ENCODE data around the gene LRRC75A. TPM values are rescaled to one million over a fixed set of nuclear protein-coding genes. Genes with fewer than 3 reads are reported as not detected.
"Not testable (repeated sequence)": the region's sequence is repeated elsewhere in the genome, so short reads cannot be mapped to it uniquely, and the experiment has no call there.

LRRC75A gene
- total RNA-seq, 6 experiments from 2014 or later = 0.14 to 0.57 (median 0.27) TPM

DNA sequence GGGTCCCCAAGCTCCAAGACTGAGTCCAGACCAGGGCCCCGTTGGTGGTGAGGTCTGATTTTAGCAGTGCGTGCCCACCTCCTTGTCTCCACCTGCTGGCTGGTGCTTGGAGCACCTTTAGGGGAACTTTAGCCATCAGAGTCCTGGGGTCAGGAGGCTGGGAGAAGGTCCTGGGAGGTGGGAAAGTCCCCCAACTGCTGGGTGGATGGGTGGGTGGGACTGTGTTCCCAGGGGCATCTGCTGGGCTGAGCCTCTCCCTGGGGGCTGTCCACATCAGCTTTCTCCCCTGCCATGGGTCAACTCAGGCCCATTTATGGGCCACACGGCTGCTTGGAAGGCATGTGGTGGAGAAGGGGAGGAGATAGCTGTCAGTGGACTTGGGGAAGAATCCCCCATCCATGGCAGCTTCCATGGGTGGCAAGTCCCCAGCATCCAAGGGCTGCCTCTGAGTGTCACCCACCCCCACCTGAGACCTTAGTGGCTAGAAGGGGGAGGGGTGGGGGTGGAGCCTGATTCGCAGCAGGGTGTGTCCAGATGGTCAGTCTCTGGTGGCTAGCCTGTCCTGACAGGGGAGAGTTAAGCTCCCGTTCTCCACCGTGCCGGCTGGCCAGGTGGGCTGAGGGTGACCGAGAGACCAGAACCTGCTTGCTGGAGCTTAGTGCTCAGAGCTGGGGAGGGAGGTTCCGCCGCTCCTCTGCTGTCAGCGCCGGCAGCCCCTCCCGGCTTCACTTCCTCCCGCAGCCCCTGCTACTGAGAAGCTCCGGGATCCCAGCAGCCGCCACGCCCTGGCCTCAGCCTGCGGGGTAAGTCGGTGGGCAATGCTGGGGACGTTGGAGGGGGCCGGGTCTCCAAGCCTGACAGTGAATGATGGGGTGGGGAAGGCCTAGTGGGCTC is 76.7 kb downstream of the LRRC75A start, which contains the start of gene TRPV2:
Gene TRPV2 (plus strand): TSS at position 541 of the 894 bp plus-strand sequence. CDS start 2,098 bp downstream, outside the sequence.
- TF ChIP-seq, protein P1, sequence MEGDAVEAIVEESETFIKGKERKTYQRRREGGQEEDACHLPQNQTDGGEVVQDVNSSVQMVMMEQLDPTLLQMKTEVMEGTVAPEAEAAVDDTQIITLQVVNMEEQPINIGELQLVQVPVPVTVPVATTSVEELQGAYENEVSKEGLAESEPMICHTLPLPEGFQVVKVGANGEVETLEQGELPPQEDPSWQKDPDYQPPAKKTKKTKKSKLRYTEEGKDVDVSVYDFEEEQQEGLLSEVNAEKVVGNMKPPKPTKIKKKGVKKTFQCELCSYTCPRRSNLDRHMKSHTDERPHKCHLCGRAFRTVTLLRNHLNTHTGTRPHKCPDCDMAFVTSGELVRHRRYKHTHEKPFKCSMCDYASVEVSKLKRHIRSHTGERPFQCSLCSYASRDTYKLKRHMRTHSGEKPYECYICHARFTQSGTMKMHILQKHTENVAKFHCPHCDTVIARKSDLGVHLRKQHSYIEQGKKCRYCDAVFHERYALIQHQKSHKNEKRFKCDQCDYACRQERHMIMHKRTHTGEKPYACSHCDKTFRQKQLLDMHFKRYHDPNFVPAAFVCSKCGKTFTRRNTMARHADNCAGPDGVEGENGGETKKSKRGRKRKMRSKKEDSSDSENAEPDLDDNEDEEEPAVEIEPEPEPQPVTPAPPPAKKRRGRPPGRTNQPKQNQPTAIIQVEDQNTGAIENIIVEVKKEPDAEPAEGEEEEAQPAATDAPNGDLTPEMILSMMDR (IDR thresholded peaks at IDR 0.05) = peak; percentile 50
- H3K27me3 Mint-ChIP-seq (ENCODE audit: insufficient read depth) = no peaks in the 10 kb centered on the region; the same call in 1 of the 2 replicates
- peak within 1 kb of the TSS; percentile 67 for H3K4me3 Mint-ChIP-seq
- no peak for DNase-seq
- H3K4me1 Mint-ChIP-seq (ENCODE audit: low read depth) = peaks cover 26% of the 10 kb centered on the region
- no peaks in the 10 kb centered on the region for H3K9me3 Mint-ChIP-seq
- H3K36me3 Mint-ChIP-seq (ENCODE audit: low read depth) = no peaks in the 10 kb centered on the region
- no peak within 1 kb of the TSS for H3K27ac Mint-ChIP-seq

DNA sequence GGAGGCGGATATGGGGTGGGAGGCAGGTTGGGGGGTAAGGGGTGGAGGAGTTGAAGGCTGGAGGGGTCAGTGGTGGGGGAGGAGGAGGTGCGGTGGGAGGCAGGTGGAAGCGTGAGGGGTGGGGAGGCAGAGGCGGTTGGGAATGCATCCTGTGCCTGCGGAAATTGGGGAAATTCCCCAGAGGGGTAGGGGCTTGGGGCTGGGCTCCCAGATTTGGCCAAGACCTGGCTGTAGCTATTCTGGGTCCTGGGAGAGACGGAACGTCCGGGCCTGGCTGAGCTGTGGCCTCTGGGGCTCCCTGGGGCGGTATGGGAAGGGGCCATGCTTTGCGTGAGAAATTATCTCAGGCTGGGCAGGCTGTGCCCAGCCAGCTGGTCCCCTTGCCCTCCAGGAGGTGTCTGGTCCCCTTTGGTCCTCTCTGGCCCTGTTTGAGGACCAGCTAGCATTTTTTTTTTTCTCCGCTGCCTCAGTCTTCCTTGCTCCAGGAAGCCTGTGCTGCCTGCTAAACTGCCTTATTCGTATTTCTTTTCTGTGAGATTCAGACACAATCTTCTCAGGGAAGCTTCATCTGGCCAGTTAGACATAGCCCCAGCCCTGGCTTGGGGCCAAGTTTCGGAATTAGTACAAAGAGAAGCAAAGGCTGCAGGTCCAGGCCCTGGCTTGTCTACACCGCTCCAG is 83.9 kb downstream of the LRRC75A start:
- peaks cover 2% of the 10 kb centered on the region; the same call in 1 of the 2 replicates for H3K27me3 Mint-ChIP-seq (ENCODE audit: insufficient read depth)
- H3K4me3 Mint-ChIP-seq = peak overlapping the region; percentile 52; the same call in 1 of the 2 replicates
- H3K9me3 Mint-ChIP-seq = no peaks in the 10 kb centered on the region
- H3K36me3 Mint-ChIP-seq (ENCODE audit: low read depth) = no peaks in the 10 kb centered on the region
- no peak for DNase-seq
- no peak overlapping the region for H3K27ac Mint-ChIP-seq
- TF ChIP-seq, protein P1 (IDR thresholded peaks at IDR 0.05) = no peak
- H3K4me1 Mint-ChIP-seq (ENCODE audit: low read depth) = peaks cover 14% of the 10 kb centered on the region; the same call in 1 of the 2 replicates

DNA sequence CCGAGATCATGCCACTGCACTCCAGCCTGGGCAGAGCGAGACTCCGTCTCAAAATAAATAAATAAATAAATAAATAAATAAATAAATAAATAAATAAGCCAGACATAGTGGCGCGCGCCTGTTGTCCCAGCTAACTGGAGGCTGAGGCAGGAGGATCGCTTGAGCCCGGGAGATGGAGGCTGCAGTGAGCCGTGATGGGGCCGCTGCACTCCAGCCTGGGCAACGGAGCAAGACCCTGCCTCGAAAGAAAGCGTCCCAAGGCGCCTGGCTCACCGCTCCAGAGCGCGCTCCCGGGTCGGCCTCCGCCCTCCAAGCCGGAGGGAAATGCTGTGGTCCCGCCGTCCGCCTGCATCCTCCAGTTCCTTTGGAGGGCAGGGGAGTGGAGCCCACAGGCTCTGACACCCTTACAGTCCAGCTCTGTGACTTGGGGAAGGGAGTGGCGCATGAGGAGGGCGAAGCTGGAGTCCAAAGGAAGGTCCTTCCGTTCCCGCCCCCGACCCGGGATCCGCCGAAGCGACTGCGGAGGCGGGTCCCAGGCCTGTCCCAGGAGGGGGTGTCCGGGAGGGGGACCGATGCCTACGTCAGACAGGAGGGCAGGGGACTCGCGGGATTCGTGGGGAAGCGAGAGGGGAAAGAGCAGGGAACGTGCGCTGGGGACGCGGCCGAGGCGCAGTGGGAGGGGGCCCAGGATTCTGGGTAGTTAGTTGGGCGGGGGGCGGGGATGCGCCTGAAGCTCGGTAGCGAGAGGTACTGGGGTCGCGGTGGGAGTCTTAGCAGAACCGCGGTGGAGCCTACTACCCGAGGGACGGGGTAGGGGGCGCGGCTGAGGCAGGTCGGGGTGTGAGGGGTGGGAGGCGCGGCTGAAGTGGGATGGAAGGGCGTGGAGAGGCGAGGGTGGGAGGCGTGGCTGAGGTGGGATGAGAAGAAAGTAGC is 85.0 kb downstream of the LRRC75A start:
- no peaks in the 10 kb centered on the region for H3K36me3 Mint-ChIP-seq (ENCODE audit: low read depth)
- peak overlapping the region; percentile 41 for H3K4me3 Mint-ChIP-seq

DNA sequence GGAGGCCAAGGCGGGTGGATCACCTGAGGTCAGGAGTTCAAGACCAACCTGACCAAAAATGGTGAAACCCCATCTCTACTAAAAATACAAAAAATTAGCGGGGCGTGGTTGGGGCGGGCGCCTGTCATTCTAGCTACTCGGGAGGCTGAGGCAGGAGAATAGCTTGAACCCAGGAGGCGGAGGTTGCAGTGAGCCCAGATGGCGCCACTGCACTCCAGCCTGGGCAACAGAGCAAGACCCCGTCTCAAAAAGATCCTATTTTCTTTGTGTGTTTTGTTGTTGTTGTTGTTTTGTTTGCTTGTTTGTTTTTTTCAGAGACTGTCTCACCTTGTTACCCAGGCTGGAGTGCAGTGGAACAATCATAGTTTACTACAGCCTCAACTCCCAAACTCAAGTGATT is 88.1 kb downstream of the LRRC75A start:
- not testable (repeated sequence) for H3K27me3 Mint-ChIP-seq (ENCODE audit: insufficient read depth); DNase-seq; H3K36me3 Mint-ChIP-seq (ENCODE audit: low read depth); H3K27ac Mint-ChIP-seq; H3K9me3 Mint-ChIP-seq; H3K4me3 Mint-ChIP-seq
- H3K4me1 Mint-ChIP-seq (ENCODE audit: low read depth) = peaks cover 17% of the 10 kb centered on the region

More for the DNA sequence above, 85.0 kb downstream of the LRRC75A start:
- Mint-ChIP-seq H3K9me3 (no peaks in the 10 kb centered on the region), H3K4me1 (ENCODE audit: low read depth) (peaks cover 14% of the 10 kb centered on the region; the same call in 1 of the 2 replicates), H3K27me3 (ENCODE audit: insufficient read depth) (peaks cover 2% of the 10 kb centered on the region; the same call in 1 of the 2 replicates), H3K27ac (no peak overlapping the region)
- TF ChIP-seq, protein P1 (IDR thresholded peaks at IDR 0.05) = no peak
- no peak for DNase-seq

DNA sequence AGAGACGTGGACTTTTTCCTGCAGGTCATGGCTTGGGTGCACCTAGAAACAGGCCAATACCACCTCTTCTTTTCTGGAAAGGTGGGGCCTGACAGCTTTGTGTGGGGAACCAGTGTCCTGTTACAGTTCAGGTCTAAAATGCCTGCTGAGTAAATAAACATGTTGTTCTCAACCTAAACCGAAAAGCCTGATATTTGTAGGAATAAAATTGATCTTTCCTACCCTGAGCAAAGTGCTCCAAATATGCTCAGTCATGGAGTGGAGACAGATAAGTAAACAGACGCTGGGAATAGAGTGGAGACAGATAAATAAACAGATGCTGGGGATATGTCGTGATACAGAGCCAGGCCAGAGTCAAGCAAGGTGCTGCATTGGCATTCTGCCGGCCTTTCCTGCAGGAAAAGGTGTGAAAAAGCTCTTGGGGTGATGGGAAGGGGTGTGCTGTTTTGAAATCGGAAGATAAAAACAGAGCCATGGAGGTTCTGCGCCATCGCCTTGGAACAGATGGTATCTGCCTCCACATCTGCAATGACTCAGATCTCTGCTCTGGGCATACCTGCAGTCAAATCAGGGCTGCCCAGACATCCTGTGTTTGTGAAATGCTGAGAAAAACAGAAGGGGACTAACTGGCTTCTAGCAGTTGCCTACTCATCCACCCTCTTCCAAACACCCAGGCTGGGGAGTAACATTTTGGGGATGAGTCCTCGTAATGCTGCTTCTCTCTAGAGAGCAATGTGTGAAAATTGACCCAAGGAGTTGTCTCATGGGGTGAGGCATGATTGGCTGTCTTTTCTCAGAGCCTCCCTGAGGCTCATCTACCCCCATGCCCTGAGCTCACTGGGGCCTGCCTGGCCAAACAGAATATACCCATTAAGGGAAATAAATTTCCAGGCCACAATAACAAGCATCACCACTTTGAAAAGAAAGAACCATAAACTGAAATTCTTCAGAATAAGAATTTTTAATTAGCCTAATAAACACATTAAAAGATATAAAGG is 93.4 kb downstream of the LRRC75A start:
- no peaks in the 10 kb centered on the region for H3K36me3 Mint-ChIP-seq (ENCODE audit: low read depth)
- peak overlapping the region; percentile 1; the same call in 1 of the 2 replicates for H3K27ac Mint-ChIP-seq
- no peaks in the 10 kb centered on the region for H3K9me3 Mint-ChIP-seq
- TF ChIP-seq, protein P1 (IDR thresholded peaks at IDR 0.05) = no peak
- no peak for DNase-seq
- H3K27me3 Mint-ChIP-seq (ENCODE audit: insufficient read depth) = no peaks in the 10 kb centered on the region; the same call in 1 of the 2 replicates
- H3K4me3 Mint-ChIP-seq = no peak overlapping the region
- H3K4me1 Mint-ChIP-seq (ENCODE audit: low read depth) = peaks cover 11% of the 10 kb centered on the region

DNA sequence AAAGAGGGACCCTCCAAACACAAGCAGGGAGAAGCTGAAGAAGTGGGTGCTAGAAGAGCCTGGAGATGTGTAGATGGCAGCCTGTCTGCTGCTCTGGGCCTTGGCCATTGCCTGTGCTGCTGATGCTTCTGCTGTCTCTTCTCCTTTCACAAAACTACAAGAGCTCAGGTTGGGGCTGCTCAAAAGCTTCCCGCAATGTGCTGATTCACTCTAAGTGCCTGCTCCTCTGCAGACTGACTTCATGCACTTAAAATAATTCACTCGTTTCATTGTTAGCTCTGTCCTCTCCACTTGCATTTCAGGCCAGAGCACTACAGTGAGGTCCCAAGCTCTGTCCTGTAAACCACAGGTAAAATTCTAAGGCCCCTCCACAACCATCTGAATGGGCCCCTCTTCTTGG is 95.3 kb downstream of the LRRC75A start:
- H3K36me3 Mint-ChIP-seq (ENCODE audit: low read depth); H3K27ac Mint-ChIP-seq; DNase-seq; H3K4me3 Mint-ChIP-seq; H3K9me3 Mint-ChIP-seq; H3K27me3 Mint-ChIP-seq (ENCODE audit: insufficient read depth): not testable (repeated sequence)
- peaks cover 11% of the 10 kb centered on the region for H3K4me1 Mint-ChIP-seq (ENCODE audit: low read depth)

DNA sequence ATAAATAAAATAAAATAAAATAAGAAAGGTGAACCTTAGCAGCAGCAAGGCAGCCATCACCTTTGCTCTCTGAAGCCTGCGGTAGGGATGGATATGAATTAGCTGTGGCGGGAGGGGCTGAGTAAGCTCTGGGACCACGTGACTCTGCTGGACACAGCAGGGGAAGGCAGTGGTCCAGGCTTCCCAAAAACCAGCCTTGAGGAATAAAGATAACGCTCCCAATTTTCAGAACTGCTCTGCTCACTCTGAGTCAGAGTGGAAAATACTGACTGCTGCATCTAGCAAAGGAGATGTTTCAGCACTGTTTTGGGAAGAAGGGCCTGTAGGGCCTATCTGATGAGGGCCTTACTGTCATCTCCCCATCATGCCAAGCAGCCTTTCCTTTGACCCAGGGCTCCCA is 96.1 kb downstream of the LRRC75A start:
- DNase-seq; H3K27ac Mint-ChIP-seq; H3K9me3 Mint-ChIP-seq; H3K36me3 Mint-ChIP-seq (ENCODE audit: low read depth); H3K4me3 Mint-ChIP-seq: not testable (repeated sequence)
- Mint-ChIP-seq H3K27me3 (ENCODE audit: insufficient read depth) (peaks cover 10% of the 10 kb centered on the region), H3K4me1 (ENCODE audit: low read depth) (peaks cover 11% of the 10 kb centered on the region)

DNA sequence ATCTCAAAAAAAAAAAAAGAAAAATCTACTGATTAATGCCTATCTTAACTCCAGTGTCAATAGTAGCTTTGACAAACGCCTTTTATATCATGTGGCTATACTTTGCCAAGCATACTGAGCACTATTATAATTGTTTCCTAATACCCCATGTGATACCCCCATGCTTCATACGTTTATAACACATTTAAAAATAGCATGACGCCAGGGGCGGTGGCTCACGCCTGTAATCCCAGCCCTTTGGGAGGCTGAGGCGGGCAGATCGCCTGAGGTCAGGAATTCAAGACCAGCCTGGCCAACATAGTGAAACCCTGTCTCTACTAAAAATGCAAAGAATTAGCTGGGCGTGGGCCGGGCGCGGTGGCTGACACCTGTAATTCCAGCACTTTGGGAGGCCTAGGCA is 99.5 kb downstream of the LRRC75A start:
- not testable (repeated sequence) for H3K27ac Mint-ChIP-seq; H3K36me3 Mint-ChIP-seq (ENCODE audit: low read depth); DNase-seq; H3K4me3 Mint-ChIP-seq; H3K4me1 Mint-ChIP-seq (ENCODE audit: low read depth); H3K9me3 Mint-ChIP-seq
- H3K27me3 Mint-ChIP-seq (ENCODE audit: insufficient read depth) = peaks cover 10% of the 10 kb centered on the region
